ENCODE data around the gene JAG1. TPM values are rescaled to one million over a fixed set of nuclear protein-coding genes. Genes with fewer than 3 reads are reported as not detected.

JAG1 gene
- total RNA-seq, 1 donor from 2014 or later, result 58.4 TPM

DNA sequence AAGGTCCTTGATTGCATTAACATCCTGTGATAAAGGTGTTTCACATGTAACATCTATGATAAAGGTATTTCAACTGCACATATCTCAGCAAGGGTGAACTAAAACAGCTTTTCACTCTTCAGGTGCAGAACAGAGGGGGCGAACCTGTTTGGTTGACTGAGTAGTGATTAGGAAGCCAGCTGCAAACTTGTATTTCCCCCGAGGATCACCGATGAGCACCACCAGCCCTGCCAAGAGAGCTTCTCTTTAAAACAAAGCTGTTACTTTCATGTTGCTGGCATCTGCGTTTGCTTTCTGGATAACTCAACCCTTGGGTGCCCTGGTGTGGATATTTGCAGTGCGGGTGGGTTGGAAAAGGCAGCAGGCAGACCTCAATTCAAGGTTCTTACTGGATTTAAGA is 39.6 kb downstream of the JAG1 start:
- no peak overlapping the region for H3K4me3 Mint-ChIP-seq
- H3K27me3 Mint-ChIP-seq, result no peaks in the 10 kb centered on the region
- H3K36me3 Mint-ChIP-seq, result peaks cover 10% of the 10 kb centered on the region
- DNase-seq (ENCODE audit: extremely low spot score, unreplicated experiment), result no peak
- TF ChIP-seq, protein P1, sequence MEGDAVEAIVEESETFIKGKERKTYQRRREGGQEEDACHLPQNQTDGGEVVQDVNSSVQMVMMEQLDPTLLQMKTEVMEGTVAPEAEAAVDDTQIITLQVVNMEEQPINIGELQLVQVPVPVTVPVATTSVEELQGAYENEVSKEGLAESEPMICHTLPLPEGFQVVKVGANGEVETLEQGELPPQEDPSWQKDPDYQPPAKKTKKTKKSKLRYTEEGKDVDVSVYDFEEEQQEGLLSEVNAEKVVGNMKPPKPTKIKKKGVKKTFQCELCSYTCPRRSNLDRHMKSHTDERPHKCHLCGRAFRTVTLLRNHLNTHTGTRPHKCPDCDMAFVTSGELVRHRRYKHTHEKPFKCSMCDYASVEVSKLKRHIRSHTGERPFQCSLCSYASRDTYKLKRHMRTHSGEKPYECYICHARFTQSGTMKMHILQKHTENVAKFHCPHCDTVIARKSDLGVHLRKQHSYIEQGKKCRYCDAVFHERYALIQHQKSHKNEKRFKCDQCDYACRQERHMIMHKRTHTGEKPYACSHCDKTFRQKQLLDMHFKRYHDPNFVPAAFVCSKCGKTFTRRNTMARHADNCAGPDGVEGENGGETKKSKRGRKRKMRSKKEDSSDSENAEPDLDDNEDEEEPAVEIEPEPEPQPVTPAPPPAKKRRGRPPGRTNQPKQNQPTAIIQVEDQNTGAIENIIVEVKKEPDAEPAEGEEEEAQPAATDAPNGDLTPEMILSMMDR (conservative IDR thresholded peaks at IDR 0.05), result no peak
- H3K4me1 Mint-ChIP-seq (ENCODE audit: unreplicated experiment), result peaks cover 55% of the 10 kb centered on the region
- H3K9me3 Mint-ChIP-seq, result no peaks in the 10 kb centered on the region
- H3K27ac Mint-ChIP-seq, result no peak overlapping the region

DNA sequence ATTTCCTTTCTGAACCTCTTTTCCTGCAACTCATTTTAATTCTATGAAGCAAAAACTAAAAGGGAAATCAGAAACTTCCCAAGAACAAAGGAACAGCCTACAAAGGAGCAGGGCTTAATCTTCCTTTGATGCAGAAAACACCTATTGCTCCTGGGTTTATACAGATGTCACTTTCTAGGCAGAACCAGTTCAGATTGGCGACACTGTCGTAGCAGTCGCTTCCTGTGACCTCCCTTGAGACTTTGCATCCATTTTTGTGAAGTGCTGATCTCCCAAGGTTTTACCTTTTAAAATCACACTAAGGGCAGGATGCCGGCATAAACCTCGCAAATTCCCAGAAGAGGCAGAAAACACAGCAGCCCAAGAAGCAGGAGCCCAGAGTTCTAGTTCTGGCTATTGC is 40.1 kb downstream of the JAG1 start:
- Mint-ChIP-seq H3K36me3 (peaks cover 8% of the 10 kb centered on the region), H3K27me3 (no peaks in the 10 kb centered on the region), H3K27ac (no peak overlapping the region), H3K4me1 (ENCODE audit: unreplicated experiment) (peaks cover 60% of the 10 kb centered on the region), H3K9me3 (no peaks in the 10 kb centered on the region), H3K4me3 (no peak overlapping the region)
- TF ChIP-seq, protein P1 (conservative IDR thresholded peaks at IDR 0.05), result no peak
- no peak for DNase-seq (ENCODE audit: extremely low spot score, unreplicated experiment)

DNA sequence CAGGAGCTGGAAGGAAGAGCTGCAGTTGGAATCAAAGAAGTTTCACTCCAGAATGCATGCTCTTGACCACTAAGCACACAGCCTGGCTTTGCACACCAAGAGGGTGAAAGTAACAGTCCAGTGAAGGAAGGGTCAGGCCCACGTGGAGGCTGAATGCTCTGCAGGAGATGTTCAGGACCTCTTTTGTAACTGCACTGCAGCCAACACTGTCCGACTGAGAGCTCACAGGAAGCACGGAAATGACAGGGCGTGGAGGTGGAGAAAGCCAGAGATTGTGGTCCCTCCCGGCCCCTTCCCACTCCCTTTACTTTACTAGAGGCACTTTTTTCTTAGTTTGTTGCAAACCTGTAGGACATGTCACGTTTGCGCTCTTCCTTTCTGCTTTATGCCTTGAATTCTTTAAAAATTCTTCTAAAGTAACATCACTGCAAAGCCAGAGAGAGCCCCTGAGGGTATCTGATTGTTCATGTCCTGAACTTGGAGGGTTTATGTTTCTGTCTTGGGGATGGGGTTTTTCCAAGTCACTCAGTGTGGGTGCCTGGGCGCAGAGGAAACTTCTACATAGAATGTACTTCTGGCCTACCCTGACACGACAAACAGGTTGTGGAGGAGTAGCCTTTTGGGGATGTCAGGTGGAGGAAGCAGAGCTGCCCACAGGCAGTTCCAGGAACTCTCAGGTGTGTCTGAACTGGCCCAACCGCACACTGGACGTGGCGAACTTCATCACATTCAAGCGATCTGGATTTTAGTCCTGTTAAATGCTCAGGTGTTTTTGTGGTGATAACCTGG is 40.9 kb downstream of the JAG1 start:
- no peaks in the 10 kb centered on the region for H3K9me3 Mint-ChIP-seq
- DNase-seq (ENCODE audit: extremely low spot score, unreplicated experiment), result no peak
- H3K4me3 Mint-ChIP-seq, result peak overlapping the region; percentile 57
- peaks cover 4% of the 10 kb centered on the region for H3K36me3 Mint-ChIP-seq
- peaks cover 66% of the 10 kb centered on the region for H3K4me1 Mint-ChIP-seq (ENCODE audit: unreplicated experiment)
- H3K27ac Mint-ChIP-seq, result peak overlapping the region; percentile 89
- no peaks in the 10 kb centered on the region for H3K27me3 Mint-ChIP-seq
- TF ChIP-seq, protein P1 (conservative IDR thresholded peaks at IDR 0.05), result no peak

DNA sequence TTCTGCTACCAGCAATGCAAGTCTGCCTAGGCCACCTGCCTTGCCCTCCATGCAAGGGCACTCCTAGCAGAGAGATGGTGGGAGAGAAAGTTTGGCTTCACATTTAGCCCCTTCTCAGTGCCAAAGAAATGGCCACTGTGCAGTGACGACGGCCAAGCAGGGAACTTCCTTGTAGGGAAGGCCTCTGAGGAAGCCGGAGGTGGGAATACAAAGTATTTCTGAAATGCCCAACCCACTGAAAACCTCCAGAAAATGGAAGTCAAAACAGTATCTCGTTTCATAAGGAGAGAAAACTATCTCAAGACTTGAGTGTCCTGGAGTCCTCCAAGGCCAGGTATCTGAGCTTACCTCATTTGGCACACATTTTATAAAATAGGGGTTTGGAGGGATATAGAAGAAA is 42.7 kb downstream of the JAG1 start:
- Mint-ChIP-seq H3K4me3 (no peak overlapping the region), H3K27me3 (no peaks in the 10 kb centered on the region), H3K36me3 (no peaks in the 10 kb centered on the region), H3K27ac (no peak overlapping the region), H3K9me3 (no peaks in the 10 kb centered on the region), H3K4me1 (ENCODE audit: unreplicated experiment) (peaks cover 59% of the 10 kb centered on the region)
- TF ChIP-seq, protein P1 (conservative IDR thresholded peaks at IDR 0.05), result no peak
- DNase-seq (ENCODE audit: extremely low spot score, unreplicated experiment), result no peak

DNA sequence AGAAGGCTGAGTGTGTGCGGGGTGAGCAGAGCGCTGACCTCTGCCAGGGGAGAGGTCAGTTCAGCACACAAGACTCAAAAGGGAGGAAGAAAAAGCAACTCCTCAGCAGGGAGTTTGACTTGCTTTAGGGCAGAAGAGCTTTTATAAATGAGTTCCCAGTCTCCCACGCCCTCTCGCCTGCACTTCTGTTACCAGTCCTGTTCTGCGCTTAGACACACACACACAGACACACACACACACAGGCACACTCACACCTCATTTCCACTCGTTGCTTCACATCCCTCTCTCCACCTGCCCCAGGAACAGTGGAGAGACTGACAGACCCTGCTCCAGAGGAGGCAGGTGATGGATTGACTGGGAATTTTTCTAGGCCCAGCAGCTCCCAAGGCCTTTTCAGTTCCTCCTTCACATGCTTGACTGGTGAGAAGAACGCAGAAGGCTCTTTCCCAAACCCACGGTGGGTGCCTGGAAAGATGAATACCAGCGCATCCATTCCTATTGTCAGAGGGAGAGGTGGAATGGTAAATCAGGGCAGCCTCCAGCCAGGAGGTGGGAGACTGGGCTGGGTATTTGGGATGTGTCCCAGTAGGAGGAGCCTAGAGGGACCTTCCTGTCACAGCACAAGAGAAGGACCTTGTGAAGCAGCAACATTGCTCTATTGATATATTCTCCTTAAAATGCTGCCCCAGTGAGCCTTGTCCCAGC is 43.7 kb downstream of the JAG1 start:
- no peak for DNase-seq (ENCODE audit: extremely low spot score, unreplicated experiment)
- TF ChIP-seq, protein P1 (conservative IDR thresholded peaks at IDR 0.05), result no peak
- H3K9me3 Mint-ChIP-seq, result no peaks in the 10 kb centered on the region
- H3K36me3 Mint-ChIP-seq, result peaks cover 6% of the 10 kb centered on the region
- H3K27ac Mint-ChIP-seq, result peak overlapping the region; percentile 86
- H3K4me1 Mint-ChIP-seq (ENCODE audit: unreplicated experiment), result peaks cover 60% of the 10 kb centered on the region
- peak overlapping the region; percentile 68 for H3K4me3 Mint-ChIP-seq
- no peaks in the 10 kb centered on the region for H3K27me3 Mint-ChIP-seq
